Endothelial cell (in vitro differentiated cells): Measurements from ENCODE around the gene CCL4. TPM values are rescaled to one million over a fixed set of nuclear protein-coding genes. Genes with fewer than 3 reads are reported as not detected.

ENCODE experiments used
- DNase-seq: peaks from one replicate; pipeline ENCODE4 v3.0.0; 2021; ENCODE audit warnings: low spot score
- H3K27ac Mint-ChIP-seq: one replicate; pipeline ENCODE4 v1.8.0; 2021; ENCODE audit warnings: mixed read lengths, inconsistent platforms; ENCODE audit not compliant: unreplicated experiment
- H3K27me3 Mint-ChIP-seq: one replicate; pipeline ENCODE4 v1.8.0; 2021; ENCODE audit warnings: mild to moderate bottlenecking, moderate library complexity, mixed read lengths, inconsistent platforms; ENCODE audit not compliant: unreplicated experiment
- H3K36me3 Mint-ChIP-seq: one replicate; pipeline ENCODE4 v1.8.0; 2021; ENCODE audit warnings: mild to moderate bottlenecking, low read depth, mixed read lengths, inconsistent platforms; ENCODE audit not compliant: unreplicated experiment
- H3K4me1 Mint-ChIP-seq: one replicate; pipeline ENCODE4 v1.8.0; 2021; ENCODE audit warnings: mild to moderate bottlenecking, mixed read lengths, inconsistent platforms; ENCODE audit not compliant: unreplicated experiment
- H3K4me3 Mint-ChIP-seq: one replicate; pipeline ENCODE4 v1.8.0; 2021; ENCODE audit warnings: mild to moderate bottlenecking, mixed read lengths, inconsistent platforms; ENCODE audit not compliant: unreplicated experiment
- H3K9me3 Mint-ChIP-seq: one replicate; pipeline ENCODE4 v1.8.0; 2021; ENCODE audit warnings: mixed read lengths, inconsistent platforms; ENCODE audit not compliant: unreplicated experiment
- CTCF ChIP-seq: fragments of 200-600 bp; sonication (generic); IDR thresholded peaks from one replicate; pipeline ENCODE4 v1.5.0; 2021; ENCODE audit warnings: antibody characterized with exemption; ENCODE audit not compliant: unreplicated experiment
- total RNA-seq: library from RNA; stranded (reverse); fragmentation: NEBNext Ultra II Directional; extraction: Animal tissue kit (Norgen Biotek cat#: 25700); gene quantifications from one replicate; pipeline ENCODE4 v1.2.1, GENCODE V29; 2021; ENCODE audit not compliant: unreplicated experiment

The CCL4 gene
- total RNA-seq, 1 donor from 2014 or later = not detected

- TF ChIP-seq CTCF = no peak
Observed at GRCh38 chr17:36133602-36134236, 30.1 kb downstream of the CCL4 start.

GRCh38 chr17:36135465-36135864 lies 31.8 kb downstream of the CCL4 start:
- no peaks in the 10 kb centered on the region for H3K27me3 Mint-ChIP-seq
- no peak overlapping the region for H3K27ac Mint-ChIP-seq
- no peaks in the 10 kb centered on the region for H3K4me1 Mint-ChIP-seq
- no peak for TF ChIP-seq CTCF
- DNase-seq = no peak
- H3K4me3 Mint-ChIP-seq = no peak overlapping the region
- H3K36me3 Mint-ChIP-seq = no peaks in the 10 kb centered on the region
- H3K9me3 Mint-ChIP-seq = no peaks in the 10 kb centered on the region

More at GRCh38 chr17:36133602-36134236, 30.1 kb downstream of the CCL4 start:
- H3K4me3 Mint-ChIP-seq = no peak overlapping the region
- H3K9me3 Mint-ChIP-seq = no peaks in the 10 kb centered on the region
- no peaks in the 10 kb centered on the region for H3K27me3 Mint-ChIP-seq
- DNase-seq = no peak
- H3K36me3 Mint-ChIP-seq = no peaks in the 10 kb centered on the region
- no peak overlapping the region for H3K27ac Mint-ChIP-seq
- no peaks in the 10 kb centered on the region for H3K4me1 Mint-ChIP-seq

- H3K4me3 Mint-ChIP-seq = no peak overlapping the region
- H3K27me3 Mint-ChIP-seq = no peaks in the 10 kb centered on the region
- no peak for DNase-seq
Observed at GRCh38 chr17:36136036-36136435, 32.4 kb downstream of the CCL4 start.

GRCh38 chr17:36136439-36136838 lies 32.8 kb downstream of the CCL4 start:
- Mint-ChIP-seq H3K27me3 (no peaks in the 10 kb centered on the region), H3K27ac (no peak overlapping the region), H3K4me1 (no peaks in the 10 kb centered on the region), H3K4me3 (no peak overlapping the region), H3K9me3 (no peaks in the 10 kb centered on the region), H3K36me3 (no peaks in the 10 kb centered on the region)
- no peak for DNase-seq
- no peak for TF ChIP-seq CTCF

More at GRCh38 chr17:36136036-36136435, 32.4 kb downstream of the CCL4 start:
- no peak for TF ChIP-seq CTCF
- no peaks in the 10 kb centered on the region for H3K9me3 Mint-ChIP-seq
- no peaks in the 10 kb centered on the region for H3K36me3 Mint-ChIP-seq
- no peak overlapping the region for H3K27ac Mint-ChIP-seq
- H3K4me1 Mint-ChIP-seq = no peaks in the 10 kb centered on the region

- Mint-ChIP-seq H3K27ac (no peak overlapping the region), H3K27me3 (no peaks in the 10 kb centered on the region), H3K9me3 (no peaks in the 10 kb centered on the region), H3K4me1 (no peaks in the 10 kb centered on the region), H3K36me3 (no peaks in the 10 kb centered on the region), H3K4me3 (no peak overlapping the region)
- no peak for DNase-seq
- TF ChIP-seq CTCF = no peak
Observed at GRCh38 chr17:36142235-36142634, 38.6 kb downstream of the CCL4 start.
